Endometrial microvascular endothelial cells (primary cell): ENCODE data around the gene MAEA. TPM values are rescaled to one million over a fixed set of nuclear protein-coding genes. Genes with fewer than 3 reads are reported as not detected.

Experiments
- in situ Hi-C: cut with HindIII; loops from 2 replicates; pipeline ENCODE4 v1.10.0; 2017; ENCODE audit warnings: low sequenced_read_pairs, low pct_unique_long_range_greater_than_20kb; ENCODE audit errors: inconsistent ontology term
- total RNA-seq: library from RNA; depleted of rRNA; stranded (reverse); fragments of >200 nt; gene quantifications from one replicate; pipeline ENCODE4 v1.2.3, GENCODE V29; 2015; ENCODE audit errors: inconsistent ontology term

Gene MAEA
- total RNA-seq, 1 donor from 2014 or later: 61.2 TPM

DNA sequence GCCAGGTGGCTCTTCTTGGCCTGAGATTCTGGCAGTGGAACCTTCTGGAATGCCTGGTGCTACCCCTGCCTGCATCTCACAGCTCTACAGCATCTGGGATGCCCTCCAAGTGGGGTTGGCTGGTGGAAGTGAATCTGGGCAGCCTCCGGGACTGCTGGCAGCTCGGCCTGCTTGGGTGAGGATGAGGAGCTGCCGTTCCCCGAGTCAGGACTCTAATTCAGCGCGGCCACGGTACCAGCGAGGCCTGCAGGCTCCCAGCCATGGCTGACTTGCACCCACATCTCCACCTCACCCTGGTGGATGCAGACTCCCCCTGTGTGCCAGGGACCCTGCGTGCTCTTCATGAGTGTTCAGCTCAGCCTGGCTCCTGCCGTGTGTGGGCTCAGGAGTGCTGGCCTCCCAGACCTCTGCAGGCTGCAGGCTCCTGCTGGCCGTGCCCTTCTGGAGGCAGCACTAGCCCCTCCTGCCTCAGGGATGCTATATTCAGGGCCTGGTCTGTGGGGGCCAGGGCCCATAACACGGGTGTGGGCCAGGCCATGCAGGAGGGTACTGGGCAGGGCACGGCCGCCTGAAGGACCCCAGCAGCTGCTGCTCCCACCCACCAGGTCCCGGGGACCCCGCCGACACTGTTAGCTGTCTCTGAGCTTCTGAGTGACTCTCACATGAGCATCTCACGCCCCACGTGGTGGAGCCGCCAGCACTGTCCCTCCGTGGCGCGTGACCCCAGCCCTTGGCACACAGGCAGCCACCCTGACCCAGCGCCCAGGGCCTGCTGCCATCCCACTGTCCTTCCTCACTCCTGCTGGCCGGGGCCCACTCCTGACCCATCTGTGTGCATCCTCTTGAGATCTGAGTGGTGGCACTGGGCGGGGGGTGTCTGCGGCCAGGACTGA is 67.9 kb downstream of the MAEA start:
- in situ Hi-C loops: no loop called here

DNA sequence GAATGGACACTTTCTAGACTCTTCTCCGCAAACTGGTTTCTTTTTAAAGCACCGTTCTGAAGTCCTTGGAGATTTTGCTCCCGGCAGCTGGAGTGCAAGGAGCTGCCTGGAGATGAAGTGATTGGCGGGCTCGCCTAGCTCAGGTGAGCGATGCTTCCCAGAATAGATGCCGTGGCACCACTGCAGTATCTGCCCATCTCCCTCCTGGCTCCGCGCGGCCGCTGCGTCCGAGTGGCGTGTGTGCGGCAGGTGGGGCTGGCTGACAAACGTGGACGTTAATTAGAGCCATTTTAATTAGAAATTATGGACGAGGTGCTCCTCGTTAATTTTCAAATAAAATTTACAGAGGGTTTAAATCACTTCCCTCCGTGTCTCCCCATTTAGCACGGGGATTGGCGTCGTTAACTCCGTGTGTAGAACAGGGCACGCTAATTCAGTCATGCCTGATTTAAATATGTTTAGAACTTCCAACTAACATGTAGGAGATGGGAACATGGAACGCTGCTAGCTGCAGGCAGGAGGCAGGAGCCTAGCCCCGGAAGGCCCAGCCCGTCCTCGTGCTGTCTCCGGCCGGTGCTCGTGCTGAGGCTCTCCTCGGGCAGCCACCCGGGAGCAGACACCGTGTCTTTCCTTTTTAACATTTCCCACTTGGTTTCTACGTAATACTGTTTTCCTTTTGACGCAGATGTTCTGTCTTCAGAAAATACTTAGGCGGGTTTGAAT is 68.9 kb downstream of the MAEA start:
- in situ Hi-C loops: no loop called here

DNA sequence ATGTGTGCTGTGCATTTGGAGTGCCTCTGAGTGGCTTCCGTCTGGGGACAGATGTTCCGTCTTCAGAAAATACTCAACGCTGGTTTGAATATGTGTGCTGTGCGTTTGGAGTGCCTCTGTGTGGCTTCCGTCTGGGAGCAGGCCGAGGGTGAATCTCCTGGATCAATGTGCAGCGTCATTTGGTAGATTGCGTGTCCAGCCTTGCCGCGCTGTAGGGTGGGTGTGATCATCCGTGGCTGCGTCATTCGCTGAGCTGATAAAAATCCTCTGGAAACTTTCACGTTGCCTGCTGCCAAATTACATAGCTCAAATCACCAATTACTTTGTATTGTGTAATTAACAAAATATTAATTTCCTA is 69.4 kb downstream of the MAEA start:
- in situ Hi-C loops: no loop called here

DNA sequence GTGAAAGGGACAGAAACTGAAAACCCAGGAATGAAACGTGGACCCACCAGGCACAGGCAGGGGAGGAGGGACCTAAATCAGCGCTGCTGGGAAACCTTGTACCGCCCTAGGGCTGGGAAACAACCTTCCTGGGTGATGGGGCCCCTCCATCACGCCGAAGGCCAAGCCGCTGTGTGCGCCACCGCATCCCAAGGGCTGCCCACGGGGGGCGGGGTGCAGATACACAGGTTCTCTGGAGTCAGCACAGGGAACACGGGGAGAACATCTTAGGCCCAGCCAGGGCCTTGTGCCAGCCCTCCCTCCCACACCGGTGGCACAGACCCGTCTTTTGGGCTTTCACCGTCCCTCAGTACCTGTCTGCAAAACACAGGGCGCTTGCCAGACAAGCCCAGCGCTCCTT is 70.3 kb downstream of the MAEA start:
- in situ Hi-C loops: no loop called here

DNA sequence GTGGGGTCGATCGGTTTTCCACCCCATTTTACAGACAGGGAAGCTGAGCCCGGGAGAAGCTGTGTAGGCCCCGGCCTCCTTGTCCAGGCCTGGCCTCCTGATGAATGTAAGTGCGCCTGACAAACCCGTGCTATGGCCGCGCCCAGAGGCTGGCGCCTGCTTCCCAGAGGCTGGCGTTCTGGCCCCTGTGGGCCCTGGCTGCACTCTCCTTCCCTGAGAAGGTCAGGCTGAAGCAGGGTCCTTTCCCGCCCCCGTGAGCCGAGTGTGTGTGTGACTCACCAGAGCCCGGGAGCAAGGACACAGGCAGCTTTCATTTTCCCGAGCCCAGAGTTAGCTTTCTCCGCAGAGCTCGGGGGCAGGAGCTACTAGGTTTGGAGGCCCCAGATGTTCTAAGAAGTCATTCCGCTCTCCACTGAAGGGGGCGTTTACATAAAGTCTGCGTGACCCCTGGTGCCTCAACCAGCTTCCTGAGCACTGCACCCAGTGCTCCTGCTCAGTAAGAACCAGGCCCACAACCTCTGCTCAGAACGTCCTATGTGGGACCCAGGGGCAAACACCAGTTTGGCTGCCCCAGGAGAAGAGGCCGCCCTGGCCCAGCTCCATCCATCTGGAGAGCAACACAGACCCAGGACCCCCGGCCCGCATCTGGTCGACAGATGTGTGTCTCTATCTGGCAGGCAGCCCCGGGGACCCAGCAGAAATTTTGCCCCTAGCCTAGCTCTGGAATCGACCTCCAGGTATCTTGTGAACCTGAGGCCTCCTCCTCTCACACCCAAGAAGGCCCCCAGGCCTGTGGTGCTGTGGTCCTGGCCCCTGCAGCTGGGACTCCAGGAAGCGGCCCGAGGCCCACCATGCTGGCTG is 71.0 kb downstream of the MAEA start:
- in situ Hi-C loops: no loop called here

DNA sequence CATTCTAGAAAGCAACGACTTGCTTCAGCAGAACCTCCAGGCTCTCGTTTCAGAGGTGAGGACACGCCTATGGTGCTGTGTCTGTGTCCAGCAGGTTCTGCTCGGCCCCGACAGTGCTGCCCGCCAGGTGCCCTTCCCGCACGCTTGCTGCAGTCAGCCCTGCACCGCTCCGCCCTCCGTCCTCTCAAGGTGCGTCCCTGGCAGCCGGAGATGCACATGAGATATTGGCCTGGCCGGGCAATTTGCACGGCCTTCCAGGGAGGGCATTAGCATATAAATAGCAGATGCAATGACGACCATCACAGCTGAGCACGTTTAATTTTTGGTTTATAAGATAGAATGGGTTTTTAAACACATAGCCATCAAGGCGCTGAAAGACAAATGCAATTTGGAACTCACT is 71.7 kb downstream of the MAEA start:
- in situ Hi-C loops: no loop called here

DNA sequence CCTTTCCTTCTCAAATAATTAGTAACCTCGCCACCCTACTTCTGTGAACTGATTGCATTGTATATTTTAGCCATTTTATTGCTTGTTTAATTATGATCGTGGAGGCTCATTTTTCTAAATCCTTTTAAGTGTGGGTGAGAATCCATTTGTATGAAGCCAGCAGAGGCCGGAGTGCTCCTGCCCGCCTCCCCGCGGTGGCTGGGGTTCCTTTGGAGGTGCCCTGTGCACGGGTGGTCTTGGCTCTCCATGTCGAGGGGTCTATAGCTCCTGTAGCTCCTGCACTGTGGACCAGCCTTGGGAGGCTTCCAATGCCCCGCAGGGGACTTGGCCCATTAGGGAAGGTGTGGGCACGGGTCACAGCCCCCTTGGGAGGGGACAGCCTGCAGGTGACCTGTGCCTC is 72.4 kb downstream of the MAEA start:
- in situ Hi-C loops: no loop called here

DNA sequence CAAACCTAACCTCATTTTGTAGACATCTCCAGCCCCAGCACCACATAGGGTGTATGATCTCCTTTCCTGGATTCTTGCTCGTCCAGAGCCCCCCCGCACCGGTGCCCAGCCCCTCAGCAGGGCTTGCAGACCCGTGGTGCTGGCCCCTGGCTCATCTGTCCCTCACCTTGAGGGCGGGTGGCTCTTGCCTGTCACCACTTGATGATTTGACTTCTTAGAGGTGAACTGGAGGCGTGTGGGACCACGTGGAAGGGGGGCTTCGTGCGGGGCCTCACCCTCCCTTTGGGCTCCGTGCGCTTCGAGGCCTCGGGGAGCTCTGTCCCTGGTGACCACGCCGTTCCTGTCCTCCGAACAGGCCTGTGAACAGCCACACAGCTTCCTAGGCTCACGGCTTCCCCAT is 72.8 kb downstream of the MAEA start:
- in situ Hi-C loops: no loop called here

DNA sequence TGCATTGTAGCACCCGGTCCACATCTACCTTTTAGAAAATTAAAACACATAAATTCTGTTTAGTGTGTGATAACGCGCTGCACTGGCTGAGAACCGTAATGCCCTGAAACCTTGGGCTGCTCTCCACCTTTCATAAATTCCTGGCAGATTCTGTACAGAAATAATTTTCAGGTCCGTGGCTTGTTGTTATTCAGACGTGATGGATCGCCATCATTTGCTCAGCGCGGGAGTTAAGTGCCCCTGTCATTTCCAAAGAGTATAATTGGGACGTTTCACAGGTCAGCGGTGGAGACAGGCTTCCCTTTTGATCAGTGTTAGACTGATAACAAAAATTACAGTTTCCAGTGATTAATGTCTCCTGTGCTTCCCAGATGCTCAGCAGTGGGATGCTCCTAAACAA is 73.8 kb downstream of the MAEA start:
- in situ Hi-C loops: no loop called here

DNA sequence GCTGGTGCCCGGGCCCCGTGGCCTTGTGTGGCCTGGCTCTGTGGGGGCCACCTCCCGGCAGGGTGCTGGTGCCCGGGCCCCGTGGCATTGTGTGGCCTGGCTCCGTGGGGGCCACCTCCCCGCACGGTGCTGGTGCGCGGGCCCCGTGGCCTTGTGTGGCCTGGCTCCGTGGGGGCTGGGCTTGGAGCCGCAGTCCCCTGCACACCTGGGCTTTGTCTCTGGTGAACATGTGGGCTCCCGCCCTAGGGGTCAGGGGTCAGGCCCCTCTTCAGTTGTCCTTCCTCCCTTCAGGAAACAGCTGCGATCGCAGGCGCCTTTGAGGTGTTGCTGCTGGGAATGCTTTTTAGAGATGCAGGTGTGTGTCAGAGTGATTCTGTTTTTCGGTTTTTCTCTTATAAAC is 74.5 kb downstream of the MAEA start:
- in situ Hi-C loops: no loop called here

DNA sequence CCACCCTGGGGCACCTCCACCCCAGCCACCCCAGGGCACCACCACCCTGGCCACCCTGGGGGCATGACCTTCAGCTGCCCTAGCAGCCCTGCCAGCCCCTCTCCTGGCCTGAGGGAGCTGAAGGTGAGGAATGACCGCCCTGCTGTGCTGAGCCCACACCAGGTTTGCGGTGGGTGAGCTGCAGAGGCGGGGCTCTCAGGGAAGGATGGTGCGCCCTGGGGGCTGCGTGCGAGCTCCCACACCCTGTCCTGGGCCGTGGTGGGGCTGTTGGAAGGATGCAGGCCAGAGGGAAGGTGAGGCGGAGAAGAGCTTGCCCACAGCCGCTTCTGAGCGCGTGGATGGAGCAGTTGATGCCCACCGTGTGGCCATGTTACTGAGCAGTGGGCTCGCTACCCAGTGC is 75.1 kb downstream of the MAEA start:
- in situ Hi-C loops: no loop called here

DNA sequence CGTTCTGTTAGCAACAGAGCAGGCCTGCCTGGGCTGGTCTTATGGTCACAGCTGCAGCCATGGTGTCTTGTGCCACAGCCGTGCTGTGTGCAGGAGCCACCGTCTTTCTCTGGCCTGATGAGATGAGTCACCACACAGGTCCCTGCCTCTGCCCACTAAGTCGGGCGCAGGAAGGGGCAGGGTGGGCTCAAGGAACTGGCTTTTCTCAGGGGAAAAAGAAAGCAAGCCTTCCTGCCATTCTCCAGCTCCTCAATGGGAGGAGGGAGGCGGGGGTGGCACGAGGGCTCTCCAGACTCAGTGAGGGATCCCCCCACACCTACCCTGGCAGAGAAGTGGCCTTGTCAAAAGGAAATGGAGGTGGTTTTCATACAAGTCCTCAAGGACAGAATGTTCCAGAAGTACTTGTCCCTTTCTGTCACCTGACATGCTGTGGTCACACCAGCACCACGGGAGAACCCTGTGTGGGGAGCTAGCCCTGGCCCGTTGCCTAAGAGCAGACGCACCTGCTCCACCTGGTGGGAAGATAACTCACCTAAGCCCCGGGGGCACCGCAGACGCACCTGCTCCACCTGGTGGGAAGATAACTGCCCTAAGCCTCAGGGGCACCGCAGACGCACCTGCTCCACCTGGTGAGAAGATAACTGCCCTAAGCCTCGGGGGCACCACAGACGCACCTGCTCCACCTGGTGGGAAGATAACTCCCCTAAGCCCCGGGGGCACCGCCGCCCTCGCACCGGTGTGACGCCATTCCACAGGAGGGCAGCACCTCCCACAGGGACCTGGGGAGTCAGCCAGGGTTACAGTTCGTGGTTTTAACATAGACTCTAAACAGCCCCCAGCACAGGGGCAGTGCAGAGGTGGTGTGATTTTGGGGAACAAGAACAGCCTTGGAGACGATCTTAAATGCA is 75.8 kb downstream of the MAEA start:
- in situ Hi-C loops: no loop called here

DNA sequence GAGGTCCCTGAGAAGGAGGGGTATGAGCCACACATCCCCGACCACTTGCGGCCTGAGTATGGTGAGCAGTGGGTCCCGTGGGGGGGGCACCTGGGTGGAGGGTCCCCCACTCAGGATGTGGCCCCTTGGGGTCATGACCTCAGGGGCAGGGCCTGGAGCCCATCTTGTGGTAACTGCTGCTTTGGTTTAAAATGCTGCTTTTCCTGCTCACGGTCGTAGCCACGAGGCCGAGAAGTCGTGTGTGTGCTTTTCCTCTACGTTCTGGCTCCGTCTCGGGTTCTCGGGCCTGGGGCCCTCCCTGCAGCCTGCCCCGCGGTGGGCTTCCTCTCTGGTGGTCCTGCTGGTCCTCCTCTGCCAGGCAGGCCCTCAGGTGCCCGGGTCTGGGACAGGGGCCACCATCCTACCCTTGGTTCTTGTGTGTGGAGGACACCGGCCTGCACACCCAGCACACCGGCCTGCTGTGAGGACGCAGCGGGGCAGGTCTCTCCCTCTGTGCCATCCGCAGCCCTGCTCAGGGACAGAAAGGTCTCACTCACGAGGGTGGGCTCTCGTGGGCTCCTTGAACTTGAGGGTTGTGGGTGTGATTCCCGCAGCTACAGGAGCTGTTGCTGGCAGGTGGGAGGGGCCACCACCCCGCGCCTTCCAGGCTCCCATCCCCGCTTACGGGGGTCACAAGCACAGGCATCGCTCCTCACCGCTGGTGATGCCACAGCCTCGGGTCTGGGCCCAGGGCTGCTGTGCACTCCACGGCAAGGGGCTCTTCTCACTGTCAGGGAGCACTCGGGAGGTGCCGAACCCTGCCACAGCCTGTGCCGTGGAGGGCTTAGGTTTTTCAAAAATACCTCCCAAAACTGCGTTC is 76.9 kb downstream of the MAEA start:
- in situ Hi-C loops: no loop called here

DNA sequence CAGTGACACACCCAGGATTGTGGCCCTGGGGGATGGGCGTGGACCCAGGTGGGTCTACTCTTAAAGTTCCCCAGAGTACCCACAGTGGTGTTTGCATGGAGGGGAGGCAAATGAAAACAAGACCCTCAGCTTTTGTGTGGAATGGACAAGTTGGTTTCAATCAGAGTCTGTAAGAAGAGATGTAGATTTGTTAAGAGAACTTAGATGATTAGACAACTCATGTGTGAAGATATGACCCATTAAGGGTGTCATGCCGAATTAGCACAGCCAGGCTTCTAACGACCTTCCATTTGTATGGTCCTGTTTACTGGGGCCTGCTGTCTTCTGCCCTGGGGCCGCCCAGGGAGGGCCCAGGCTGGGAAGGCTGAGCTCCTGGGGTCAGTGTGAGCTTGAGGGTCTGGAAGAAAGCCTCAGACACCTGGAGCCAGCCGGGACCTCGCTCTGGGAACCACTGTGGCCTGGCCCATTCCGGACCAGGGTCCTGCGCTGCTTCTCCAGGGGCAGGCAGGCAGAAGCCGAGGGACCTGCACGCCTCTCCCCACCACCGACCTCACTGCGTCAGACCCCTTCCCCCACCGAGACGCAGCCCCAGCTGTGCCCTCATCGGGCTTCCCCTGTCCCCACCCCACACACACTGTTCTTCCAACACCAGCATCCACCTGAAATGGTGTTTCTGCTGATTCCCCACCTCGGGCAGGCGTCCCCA is 77.7 kb downstream of the MAEA start:
- in situ Hi-C loops: no loop called here

DNA sequence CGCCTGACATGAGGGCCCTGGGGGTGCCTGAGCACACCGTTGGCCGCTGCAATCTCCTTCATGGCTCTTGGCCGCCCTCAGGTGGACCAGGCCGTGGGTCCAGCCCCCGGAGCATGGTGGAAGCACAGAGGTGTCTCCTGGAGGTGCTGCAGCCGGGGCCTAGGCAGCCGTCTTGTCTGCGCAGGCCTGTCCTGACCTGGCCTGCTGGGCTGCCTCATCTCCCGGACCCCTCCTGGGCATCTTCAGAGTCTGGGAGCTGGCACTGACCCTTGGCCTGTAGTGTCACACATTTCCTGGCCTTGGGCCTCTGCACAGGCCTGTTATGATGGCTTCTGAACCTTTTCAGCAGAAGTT is 78.2 kb downstream of the MAEA start:
- in situ Hi-C loops: no loop called here

DNA sequence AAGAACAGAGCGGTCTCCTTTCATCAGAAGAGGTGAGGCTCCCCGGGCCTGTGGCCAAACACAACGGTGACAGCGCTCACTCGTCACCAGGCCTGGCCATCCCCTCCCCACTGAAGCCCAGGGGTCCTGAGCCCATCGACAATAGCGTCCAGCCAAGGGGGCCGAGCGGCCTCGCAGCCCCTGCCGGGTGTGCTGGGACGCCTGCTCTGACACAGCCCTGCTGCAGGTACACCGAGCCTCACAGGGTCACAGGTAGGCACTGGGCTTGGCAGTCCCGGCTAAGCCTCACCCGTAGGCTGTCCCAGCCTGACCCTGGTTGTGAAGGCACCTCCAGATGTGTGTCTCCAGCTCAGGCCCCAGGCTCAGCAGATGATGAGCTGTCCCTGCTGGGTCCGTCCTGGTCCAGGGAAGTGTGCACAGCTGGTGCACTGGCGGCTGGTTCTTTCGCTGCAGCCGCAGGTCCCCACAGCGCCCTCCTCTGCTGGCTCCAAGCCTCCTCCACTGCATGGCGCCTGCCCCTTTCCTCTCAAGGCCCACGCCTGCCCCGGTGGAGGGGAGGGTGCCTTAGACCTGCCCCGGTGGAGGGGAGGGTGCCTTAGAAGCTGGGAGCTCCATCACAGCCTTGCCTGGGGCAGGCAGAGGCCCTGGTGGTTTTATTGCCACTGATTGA is 78.9 kb downstream of the MAEA start:
- in situ Hi-C loops: no loop called here

DNA sequence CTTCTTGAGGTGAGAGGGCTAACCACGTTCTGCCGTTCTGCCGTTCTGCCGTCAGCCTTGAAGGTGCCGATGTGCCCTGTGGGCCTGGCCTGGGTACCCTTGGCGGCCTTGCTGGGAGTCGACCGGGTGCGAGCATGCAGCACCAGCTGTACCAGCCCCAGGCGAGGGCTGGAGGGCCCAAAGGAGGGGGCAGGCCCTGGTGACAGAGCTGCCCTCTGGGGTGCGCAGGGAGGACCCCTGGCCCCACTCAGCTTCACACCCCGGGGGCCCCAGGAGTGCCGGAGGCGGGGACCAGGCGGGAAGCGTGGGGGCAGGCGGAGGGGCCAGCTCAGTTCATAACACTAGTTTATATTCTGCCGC is 79.4 kb downstream of the MAEA start:
- in situ Hi-C loops: no loop called here
